Fibroblast of lung (primary cell): ENCODE measurements around the gene CCNT2. TPM values are rescaled to one million over a fixed set of nuclear protein-coding genes. Genes with fewer than 3 reads are reported as not detected.

Experiments
- DNase-seq, 2 donors: peaks; one replicate each; pipeline versions ENCODE4 v3.0.0 to v3.0.0-alpha.2; 2010; ENCODE audit warnings: low read depth in 2 of 2
- H2AFZ ChIP-seq: 2 replicates; pipeline ENCODE4 v1.5.1; 2012; ENCODE audit warnings: low read length, control low read depth, inconsistent platforms
- H3K27ac ChIP-seq: 2 replicates; pipeline ENCODE4 v1.5.1; 2011; ENCODE audit warnings: low read length, control low read depth; ENCODE audit not compliant: insufficient read depth
- H3K27me3 ChIP-seq: 2 replicates; pipeline ENCODE4 v1.5.1; 2011; ENCODE audit warnings: mild to moderate bottlenecking, low read length; ENCODE audit not compliant: control insufficient read depth, insufficient read depth
- H3K36me3 ChIP-seq: 2 replicates; pipeline ENCODE4 v1.5.1; 2011; ENCODE audit warnings: low read length; ENCODE audit not compliant: control insufficient read depth, insufficient read depth
- H3K4me1 ChIP-seq: 2 replicates; pipeline ENCODE4 v1.5.1; 2011; ENCODE audit warnings: low read length; ENCODE audit not compliant: control insufficient read depth, insufficient read depth; ENCODE audit errors: extremely low read depth
- H3K4me2 ChIP-seq: 2 replicates; pipeline ENCODE4 v1.5.1; 2011; ENCODE audit warnings: low read length, control low read depth; ENCODE audit not compliant: insufficient read depth; ENCODE audit errors: extremely low read depth
- H3K4me3 ChIP-seq, 4 experiments: fragments of 200-600 bp in 1 of 4; sonication (generic) in 1 of 4; replicated peaks in 1 of 4; 2 replicates each; pipeline ENCODE4 v1.5.1; 2011 to 2016; ENCODE audit warnings: low read length in 4 of 4, low read depth in 3 of 4, mild to moderate bottlenecking in 3 of 4, control low read depth in 2 of 4, inconsistent platforms in 1 of 4, mixed read lengths in 1 of 4; ENCODE audit not compliant: insufficient read depth in 1 of 4; ENCODE audit errors: control extremely low read depth in 1 of 4
- H3K79me2 ChIP-seq: 2 replicates; pipeline ENCODE4 v1.5.1; 2012; ENCODE audit warnings: mild to moderate bottlenecking, low read length, inconsistent platforms; ENCODE audit not compliant: control insufficient read depth, insufficient read depth
- H3K9ac ChIP-seq: 2 replicates; pipeline ENCODE4 v1.5.1; 2011; ENCODE audit warnings: mild to moderate bottlenecking, low read length, control low read depth; ENCODE audit not compliant: insufficient read depth
- H3K9me3 ChIP-seq: 2 replicates; pipeline ENCODE4 v1.5.1; 2012; ENCODE audit warnings: low read depth, low read length; ENCODE audit not compliant: control insufficient read depth, insufficient read depth
- H4K20me1 ChIP-seq: 2 replicates; pipeline ENCODE4 v1.5.1; 2011; ENCODE audit warnings: low read length; ENCODE audit not compliant: control insufficient read depth, insufficient read depth; ENCODE audit errors: extremely low read depth
- CTCF ChIP-seq, 2 donors: IDR thresholded peaks in 1 of 2; conservative IDR thresholded peaks in 1 of 2; 1 replicate in 1 of 2; 2 replicates in 1 of 2; pipeline ENCODE4 v1.5.1; 2011 to 2012; ENCODE audit warnings: low read length in 2 of 2, control low read depth in 1 of 2, inconsistent platforms in 1 of 2, low read depth in 1 of 2, mild to moderate bottlenecking in 1 of 2
- EZH2 ChIP-seq: IDR thresholded peaks from 2 replicates; pipeline ENCODE4 v1.5.1; 2012; ENCODE audit warnings: low read length, control low read depth, mild to moderate bottlenecking; ENCODE audit errors: missing control alignments
- polyA plus RNA-seq, 2 donors: library from polyadenylated mRNA; depleted of rRNA in 1 of 2; stranded (reverse) in 1 of 2; unstranded in 1 of 2; fragments of >200 nt; gene quantifications; 2 replicates each; pipeline ENCODE4 v1.2.1, GENCODE V29; 2011 to 2012; ENCODE audit warnings: missing spikeins in 1 of 2
- total RNA-seq: library from RNA; depleted of rRNA; stranded (reverse); fragments of >200 nt; gene quantifications from 2 replicates; pipeline ENCODE4 v1.2.1, GENCODE V29; 2014

The CCNT2 gene
- total and polyA plus RNA-seq, 2 donors (not counting 1 experiment from before 2014, with no cell fraction given), result 10.5 to 30.1 TPM

DNA sequence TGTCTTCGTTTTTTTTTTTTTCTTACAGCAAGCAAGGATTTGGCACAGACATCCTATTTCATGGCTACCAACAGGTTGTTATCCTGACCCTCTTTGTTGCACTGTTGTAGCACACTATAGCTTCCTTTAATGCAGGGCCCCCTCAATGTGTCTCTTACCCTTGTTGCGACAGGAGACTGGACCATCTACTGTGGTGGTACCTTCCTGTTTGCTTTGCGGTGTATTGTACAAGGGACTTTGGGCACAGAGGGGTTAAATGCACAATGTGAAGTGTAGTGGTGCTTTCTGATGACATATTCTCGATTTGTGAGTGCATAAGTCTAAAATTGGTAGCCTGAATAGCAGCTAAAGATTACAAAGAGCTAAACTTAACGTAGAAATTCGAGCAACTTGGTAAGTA is 27.5 kb downstream of the CCNT2 start:
- TF ChIP-seq CTCF (conservative IDR thresholded peaks at IDR 0.05 in 1 of 2, IDR thresholded peaks at IDR 0.05 in 1 of 2; ENCODE audit: low read depth in 1 of 2, low read length in 2 of 2), result no peak
- TF ChIP-seq EZH2, result no peak
- Histone ChIP-seq H3K36me3 (peaks cover 2% of the 10 kb centered on the region), H4K20me1 (no peaks in the 10 kb centered on the region), H3K27ac (no peak overlapping the region), H3K27me3 (no peaks in the 10 kb centered on the region), H3K9me3 (no peaks in the 10 kb centered on the region), H3K4me2 (no peak overlapping the region), H3K4me1 (no peaks in the 10 kb centered on the region), H3K79me2 (no peaks in the 10 kb centered on the region), H3K9ac (no peak overlapping the region), H3K4me3 (no peak overlapping the region), H2AFZ (no peak overlapping the region)
- no peak for DNase-seq

GRCh38 chr2:134949981-134950708 is 31.5 kb downstream of the CCNT2 start:
- H3K9ac ChIP-seq, result no peak overlapping the region
- H2AFZ ChIP-seq, result no peak overlapping the region
- no peak overlapping the region for H3K4me3 ChIP-seq
- peaks cover 11% of the 10 kb centered on the region for H3K36me3 ChIP-seq
- no peaks in the 10 kb centered on the region for H3K79me2 ChIP-seq
- no peaks in the 10 kb centered on the region for H4K20me1 ChIP-seq
- H3K4me1 ChIP-seq, result no peaks in the 10 kb centered on the region
- H3K4me2 ChIP-seq, result no peak overlapping the region
- no peak for DNase-seq
- TF ChIP-seq EZH2, result no peak
- no peak for TF ChIP-seq CTCF (conservative IDR thresholded peaks at IDR 0.05 in 1 of 2, IDR thresholded peaks at IDR 0.05 in 1 of 2; ENCODE audit: low read depth in 1 of 2, low read length in 2 of 2)
- H3K27ac ChIP-seq, result no peak overlapping the region
- no peaks in the 10 kb centered on the region for H3K27me3 ChIP-seq
- no peaks in the 10 kb centered on the region for H3K9me3 ChIP-seq

- Histone ChIP-seq H3K27ac (no peak overlapping the region), H3K79me2 (no peaks in the 10 kb centered on the region), H3K9ac (no peak overlapping the region), H3K4me2 (no peak overlapping the region), H4K20me1 (no peaks in the 10 kb centered on the region), H3K4me1 (no peaks in the 10 kb centered on the region), H2AFZ (no peak overlapping the region), H3K9me3 (no peaks in the 10 kb centered on the region), H3K36me3 (peaks cover 11% of the 10 kb centered on the region), H3K27me3 (no peaks in the 10 kb centered on the region), H3K4me3 (no peak overlapping the region)
- DNase-seq, result no peak
- TF ChIP-seq CTCF (conservative IDR thresholded peaks at IDR 0.05 in 1 of 2, IDR thresholded peaks at IDR 0.05 in 1 of 2; ENCODE audit: low read depth in 1 of 2, low read length in 2 of 2) (no peak), EZH2 (no peak)
These were observed 32.3 kb downstream of the CCNT2 start for GRCh38 chr2:134950886-134951285.
